GM21576 (cell line): ENCODE data around the gene DTX3.
"Not testable (repeated sequence)": the region's sequence is repeated elsewhere in the genome, so short reads cannot be mapped to it uniquely, and the experiment has no call there.

ENCODE experiments used
- ATAC-seq: cut with Tn5 transposase; IDR thresholded peaks from one replicate; pipeline ENCODE4 v1.9.1; 2021; ENCODE audit warnings: mild to moderate bottlenecking, moderate library complexity; ENCODE audit not compliant: unreplicated experiment

Gene DTX3

DNA sequence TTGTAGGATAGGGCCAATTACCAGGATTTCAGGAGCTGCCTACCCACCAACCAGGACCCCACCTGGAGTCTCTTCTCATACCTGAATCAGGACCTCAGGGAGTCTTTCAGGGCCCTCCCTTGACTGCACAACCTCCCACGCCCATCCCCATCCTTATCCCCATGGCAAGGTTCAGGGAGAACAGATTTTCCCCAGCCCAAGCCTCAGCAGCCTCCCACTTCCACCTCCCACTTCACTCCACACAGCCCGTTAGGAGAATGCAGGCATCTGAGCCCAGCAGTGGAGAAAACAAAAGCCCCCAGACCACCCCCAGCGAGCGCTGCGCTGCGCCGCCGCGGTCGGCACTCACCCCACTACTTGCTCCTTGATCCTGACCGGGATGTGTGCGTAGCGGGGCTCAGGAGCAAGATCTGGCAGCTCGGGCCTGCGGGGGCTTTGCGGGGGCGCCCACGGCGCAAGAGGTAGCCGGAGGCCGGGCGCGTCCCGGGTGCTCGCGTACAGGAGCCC, 27.0 kb downstream of the DTX3 start:
- no peak for ATAC-seq

DNA sequence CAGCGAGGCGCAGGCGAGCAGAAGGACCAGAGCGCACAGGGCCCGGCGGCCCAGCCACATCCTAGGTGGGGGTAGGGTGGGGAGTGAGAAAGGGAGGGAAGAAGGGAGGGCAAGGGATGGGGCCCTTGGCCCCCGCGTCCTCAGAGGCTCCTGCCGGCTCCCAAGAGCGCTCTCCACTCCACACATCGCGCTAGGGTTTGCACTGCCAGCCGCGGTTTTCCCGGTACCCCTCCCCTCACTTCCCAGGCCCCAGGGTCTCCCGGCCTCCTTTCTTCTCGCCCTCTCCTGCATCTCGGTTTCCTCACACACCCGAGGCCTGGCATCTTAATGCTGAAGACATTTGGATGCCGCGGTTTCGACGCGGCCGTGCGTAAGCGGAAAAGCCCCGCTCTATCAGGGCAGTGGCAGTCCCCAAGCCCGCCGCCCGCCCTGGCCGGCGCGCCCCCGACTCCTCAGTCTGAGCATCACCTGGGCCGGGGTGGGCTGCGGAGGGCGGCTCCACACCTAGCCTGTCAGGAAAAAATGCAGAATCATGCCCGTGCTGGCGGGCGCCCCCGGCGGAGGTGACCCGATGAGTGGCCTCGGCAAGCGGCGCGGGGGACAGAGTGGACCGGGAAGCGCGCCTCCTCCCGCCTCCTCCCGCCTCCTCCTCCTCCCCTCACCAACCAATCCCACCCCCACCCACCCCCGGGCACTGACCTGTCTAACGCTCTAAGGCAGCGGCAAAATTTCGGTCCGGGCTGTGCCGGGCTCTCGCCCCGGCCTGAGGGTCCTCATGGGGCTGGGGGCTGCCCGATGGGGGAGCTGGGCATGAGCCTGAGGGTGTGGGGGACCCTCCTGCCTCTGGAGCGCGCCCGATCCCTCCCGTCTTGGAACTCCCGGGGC, 27.7 kb downstream of the DTX3 start:
- no peak for ATAC-seq

DNA sequence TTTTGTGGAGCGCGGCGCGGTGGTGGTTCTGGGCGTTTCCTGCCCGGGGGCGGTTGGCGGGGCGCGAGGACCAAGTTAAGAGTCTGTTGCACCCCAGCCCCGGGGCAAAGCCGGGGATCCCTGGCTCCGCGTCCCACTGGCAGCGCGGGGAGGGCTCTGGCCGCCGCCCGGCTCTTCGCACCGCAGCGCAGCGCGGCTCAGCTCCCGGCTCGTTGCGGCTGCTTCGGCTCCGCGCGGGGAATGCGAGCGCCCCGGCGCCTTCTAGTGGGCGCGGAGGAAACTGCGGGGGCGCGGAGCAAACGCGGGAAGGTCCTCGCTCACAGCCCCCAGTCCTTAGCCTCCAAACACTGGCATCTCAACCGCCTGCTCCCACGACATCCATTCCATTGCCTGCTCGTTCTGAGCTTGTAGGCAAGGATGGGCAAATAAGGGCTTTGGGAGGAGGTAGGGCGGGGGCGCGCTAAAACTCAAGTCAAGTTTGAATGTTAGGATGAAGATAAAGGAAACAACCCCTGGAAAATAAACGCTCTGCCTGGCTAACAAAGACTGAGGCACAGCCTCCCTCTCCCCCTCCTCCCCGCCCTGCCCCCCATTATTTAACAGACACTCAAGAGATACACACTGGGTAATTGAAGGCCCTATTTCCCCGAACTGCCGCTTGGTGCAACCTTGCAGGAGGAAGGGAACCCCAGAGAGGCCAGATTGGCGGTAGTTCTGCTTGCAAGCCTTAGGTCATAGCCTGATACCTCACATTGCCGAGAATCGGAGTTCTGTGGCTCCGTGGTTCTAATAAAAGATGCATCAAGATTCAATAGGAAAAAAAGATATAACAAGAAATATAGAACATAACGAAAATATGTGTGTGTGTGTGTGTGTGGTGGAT, 28.6 kb downstream of the DTX3 start, which contains the start of gene B4GALNT1:
Gene B4GALNT1 (minus strand): TSS at position 244 of the 883 bp plus-strand sequence. CDS start 1,069 bp downstream, outside the sequence.
- ATAC-seq: peak; percentile 66

DNA sequence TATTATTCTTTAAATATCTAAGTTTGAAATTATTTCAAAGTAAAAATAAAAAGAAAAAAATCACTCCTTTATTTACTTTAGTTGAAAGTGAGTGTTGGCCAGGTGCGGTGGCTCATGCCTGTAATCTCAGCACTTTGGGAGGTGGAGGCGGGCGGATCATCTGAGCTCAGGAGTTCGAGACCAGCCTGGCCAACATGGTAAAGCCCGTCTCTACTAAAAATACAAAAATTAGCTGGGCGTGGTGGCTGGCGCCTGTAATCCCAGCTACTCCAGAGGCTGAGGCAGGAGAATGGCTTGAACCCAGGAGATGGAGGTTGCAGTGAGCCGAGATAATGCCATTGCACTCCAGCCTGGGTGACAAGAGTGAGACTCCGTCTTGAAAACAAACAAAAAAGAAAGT, 32.1 kb downstream of the DTX3 start:
- not testable (repeated sequence) for ATAC-seq

DNA sequence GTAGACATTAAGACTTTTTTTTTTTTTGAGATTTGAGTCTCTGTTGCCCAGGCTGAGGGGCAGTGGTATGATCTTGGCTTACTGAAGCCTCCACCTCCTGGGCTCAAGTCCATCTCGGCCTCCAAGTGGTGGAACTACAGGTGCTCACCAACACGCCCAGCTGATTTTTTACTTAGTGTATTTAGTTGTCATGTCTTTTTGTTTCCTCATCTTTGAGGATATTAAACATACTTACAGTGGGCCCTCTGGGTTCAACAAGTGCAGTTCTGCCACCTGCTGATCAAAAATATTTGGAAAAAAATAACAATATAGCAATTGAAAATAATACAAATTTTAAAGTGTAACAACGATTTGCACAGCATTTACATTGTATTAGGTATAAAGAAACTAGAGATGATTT, 32.7 kb downstream of the DTX3 start:
- ATAC-seq: no peak

DNA sequence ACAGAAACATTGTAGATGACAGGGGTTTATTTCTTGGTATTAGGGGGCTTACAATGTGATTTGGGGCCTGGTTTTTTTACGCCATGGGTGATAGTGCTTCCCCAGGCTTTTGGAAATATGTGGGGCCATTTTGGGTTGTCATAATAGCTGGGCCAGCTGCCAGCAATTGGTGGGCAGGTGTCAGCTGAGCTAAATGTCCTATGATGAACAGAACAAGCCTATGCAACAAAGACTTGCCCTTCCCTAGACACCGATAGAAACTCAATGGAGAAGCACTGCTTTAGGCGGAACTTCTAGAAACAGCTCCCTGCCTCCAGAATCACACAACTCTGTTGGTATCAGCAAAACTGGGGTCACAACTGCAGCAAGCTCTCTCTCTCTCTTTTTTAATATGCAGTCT, 33.5 kb downstream of the DTX3 start:
- no peak for ATAC-seq

DNA sequence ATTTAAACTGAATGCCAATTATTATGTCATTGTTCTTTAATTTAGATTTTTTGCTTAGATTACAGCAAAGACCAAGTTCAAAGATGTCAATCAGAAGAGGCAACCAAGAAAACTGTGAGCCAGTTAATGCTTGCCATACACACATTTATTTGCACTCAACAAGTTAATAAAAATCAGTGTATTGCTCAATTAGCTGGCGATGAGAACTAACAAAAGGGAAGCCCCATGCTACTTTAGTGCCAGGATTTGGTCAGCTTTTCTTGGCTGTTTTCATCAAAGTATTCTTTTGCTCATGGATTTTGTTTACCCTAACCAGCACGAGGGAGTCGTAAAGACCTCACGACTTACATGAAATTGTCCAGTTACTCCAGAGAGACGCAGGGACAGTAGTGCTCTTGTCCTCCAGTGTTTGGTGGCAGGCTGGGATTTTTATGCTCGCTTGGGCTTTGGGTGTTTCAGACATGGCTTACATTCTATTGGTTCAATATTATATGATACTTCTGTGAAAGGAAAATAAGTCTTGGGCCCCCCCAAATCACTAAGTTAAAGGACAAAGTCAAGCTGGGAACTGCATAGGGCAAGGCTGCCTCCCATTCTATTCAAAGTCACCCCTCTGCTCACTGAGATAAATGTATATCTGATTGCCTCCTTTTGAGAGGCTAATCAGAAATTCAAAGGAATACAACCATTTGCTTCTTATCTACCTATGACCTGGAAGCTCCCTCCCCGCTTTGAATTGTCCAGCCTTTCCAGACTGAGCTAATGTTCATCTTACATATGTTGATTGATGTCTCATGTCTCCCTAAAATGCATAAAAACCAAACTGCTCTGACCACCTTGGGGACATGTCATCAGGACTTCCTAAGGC, 35.8 kb downstream of the DTX3 start:
- no peak for ATAC-seq

DNA sequence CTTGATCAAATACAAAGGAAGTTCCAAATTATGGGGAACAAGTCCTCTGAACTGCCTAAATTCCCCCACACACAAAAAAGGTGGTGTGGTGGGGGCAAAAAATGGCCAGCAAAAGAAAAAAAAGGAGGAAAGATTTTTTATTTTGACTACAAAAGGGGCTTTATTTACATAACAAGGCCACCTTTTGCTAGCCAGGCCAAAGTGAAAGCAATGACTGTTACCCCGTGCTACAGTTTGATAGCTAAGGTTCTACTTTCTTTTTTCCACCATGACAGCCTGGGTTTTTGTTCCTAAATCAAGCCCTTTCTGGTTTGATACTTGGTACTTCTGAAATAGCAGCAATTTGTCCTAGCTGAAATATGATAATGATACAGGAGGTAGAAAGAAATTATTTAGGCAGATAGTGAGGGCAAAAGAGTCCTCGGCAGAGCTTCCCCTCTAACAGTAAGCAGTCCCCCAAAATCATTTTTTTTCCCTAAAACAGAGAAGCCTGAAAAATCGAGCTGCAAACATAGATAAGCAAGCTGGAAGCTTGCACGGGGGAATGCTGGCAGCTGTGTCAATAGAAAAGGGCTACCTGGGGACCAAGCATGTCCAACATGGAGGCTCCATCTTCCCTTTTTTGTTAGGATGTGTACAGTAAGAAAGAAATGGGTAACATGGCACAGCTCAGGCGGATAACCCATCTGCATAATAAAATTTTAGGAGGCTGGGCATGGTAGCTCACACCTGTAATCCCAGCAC, 37.2 kb downstream of the DTX3 start:
- ATAC-seq: no peak

DNA sequence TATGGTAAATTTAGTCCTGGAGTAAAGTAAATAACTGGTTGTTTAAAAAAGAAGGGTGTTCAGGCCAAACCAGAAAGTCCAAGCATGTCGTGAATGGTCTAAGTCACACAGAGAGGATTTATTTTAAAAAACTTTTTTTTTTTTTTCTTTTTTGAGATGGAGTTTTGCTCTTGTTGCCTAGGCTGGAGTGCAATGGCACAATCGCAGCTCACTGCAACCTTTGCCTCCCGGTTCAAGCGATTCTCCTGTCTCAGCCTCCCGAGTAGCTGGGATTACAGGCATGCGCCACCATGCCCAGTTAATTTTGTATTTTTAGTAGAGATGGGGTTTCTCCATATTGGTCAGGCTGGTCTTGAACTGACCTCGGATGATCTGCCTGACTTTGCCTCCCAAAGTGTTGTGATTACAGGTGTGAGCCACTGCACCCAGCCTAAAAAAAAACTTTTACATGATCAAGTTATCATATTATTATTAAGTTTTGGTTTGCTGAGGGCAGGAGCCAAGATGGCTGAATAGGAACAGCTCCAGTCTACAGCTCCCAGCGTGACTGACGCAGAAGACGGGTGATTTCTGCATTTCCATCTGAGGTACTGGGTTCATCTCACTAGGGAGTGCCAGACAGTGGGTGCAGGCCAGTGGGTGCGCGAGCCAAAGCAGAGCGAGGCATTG, 41.5 kb downstream of the DTX3 start:
- ATAC-seq: not testable (repeated sequence)

DNA sequence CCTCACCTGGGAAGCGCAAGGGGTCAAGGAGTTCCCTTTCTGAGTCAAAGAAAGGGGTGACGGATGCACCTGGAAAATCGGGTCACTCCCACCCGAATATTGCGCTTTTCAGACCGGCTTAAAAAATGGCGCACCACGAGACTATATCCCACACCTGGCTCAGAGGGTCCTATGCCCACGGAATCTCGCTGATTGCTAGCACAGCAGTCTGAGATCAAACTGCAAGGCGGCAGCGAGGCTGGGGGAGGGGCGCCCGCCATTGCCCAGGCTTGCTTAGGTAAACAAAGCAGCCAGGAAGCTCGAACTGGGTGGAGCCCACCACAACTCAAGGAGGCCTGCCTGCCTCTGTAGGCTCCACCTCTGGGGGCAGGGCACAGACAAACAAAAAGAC, 42.0 kb downstream of the DTX3 start:
- not testable (repeated sequence) for ATAC-seq

DNA sequence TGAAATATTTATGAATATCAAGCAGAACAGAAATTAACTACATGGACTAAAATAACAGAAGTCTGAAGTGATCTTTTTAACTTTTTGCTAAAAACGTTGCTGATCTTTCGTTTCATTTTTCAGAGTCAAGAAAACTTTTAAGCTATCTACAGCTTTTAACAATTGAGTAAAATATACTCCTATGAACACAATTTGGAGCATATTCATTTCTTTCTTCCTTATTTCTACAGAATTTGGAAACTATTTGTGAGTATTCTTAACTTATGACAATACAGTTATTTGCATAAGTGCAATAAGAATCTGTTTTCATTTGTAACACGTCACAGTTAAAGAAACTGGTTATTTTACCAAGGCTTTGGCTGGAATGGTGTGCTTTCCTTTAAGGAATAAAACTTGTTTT, 49.4 kb downstream of the DTX3 start:
- ATAC-seq: no peak

DNA sequence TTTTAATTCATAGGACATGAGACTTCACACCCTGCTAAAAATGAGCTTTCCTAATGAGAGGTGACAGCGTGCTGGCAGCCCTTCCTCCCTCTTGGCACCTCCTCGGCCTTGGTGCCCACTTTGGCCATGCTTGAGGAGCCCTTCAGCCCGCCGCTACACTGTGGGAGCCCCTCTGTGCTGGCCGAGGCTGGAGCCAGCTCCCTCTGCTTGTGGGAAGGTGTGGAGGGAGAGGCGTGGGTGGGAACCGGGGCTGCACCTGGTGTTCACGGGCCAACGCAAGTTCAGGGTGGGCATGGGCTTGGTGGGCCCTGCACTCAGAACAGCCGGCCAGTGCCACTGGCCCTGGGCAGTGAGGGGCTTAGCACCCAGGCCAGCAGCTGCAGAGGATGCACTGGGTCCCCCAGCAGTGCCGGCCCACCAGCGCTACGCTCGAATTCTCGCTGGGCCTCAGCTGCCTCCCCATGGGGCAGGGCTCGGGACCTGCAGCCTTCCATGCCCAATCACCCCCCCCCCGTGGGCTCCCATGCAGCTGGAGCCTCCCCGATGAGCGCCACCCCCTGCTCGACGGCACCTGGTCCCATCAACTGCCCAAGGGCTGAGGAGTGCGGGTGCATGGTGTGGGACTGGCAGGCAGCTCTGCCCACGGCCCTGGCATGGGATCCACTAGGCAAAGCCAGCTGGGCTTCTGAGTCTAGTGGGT, 51.1 kb downstream of the DTX3 start:
- ATAC-seq: no peak

DNA sequence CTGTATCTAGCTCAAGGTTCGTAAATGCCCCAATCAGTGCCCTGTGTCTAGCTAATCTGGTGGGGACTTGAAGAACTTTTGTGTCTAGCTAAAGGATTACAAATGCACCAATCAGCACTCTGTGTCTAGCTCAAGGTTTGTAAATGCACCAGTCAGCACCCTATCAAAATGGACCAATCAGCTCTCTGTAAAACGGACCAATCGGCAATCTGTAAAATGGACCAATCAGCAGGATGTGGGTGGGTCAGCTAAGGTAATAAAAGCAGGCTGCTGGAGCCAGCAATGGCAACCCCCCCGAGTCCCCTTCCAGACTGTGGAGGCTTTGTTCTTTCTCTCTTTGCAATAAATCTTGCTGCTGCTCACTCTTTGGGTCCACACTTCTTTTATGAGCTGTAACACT, 51.8 kb downstream of the DTX3 start:
- ATAC-seq: not testable (repeated sequence)

DNA sequence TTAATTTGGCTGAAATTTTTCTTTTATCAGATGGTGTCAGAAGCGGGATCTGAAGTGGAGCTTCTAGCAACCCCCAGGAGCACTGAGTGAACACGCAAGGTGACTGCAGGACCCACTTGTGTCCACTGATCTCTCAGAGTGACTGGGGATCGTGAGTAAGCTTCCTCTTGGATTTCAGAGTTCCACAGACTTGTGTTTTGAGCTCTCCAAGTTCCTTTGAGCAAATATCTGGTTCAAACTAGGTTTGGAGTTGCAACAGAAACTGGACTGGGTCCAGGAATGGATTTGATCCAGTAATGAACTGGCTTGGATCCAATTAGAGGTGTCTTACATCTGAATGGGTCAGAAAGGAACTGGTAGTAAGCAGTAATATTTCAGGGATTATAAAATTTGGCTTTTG, 53.1 kb downstream of the DTX3 start:
- ATAC-seq: no peak

DNA sequence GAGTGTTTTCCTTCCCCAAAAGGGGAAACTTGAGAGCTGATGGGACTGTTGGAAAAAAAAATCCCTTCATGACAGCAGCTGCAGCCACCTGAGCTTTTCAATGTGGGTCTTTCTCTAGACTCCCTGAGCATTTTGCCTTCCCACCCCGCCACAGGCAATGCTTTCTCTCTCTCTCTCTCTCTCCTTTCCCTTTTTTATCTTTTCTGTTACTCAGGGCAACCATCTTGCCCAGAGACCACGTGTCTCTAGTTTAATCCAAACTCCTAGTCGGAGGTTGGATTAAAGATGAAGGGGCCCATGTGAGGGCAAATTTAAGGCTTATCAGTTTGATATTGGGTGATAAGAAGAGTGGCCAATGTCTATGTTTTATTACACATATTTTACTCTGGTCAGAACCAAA, 54.3 kb downstream of the DTX3 start:
- ATAC-seq: no peak
